Neutrophil (primary cell): ENCODE results near the gene SPTBN1.

Source experiments
- H3K27ac ChIP-seq: fragments of 200-600 bp; sonication (generic); 2 replicates; pipeline ENCODE4 v1.5.1; 2016; ENCODE audit warnings: mild to moderate bottlenecking, moderate library complexity
- H3K27me3 ChIP-seq: fragments of 200-600 bp; sonication (generic); 2 replicates; pipeline ENCODE4 v1.6.0; 2016; ENCODE audit warnings: mild to moderate bottlenecking
- H3K36me3 ChIP-seq: fragments of 200-600 bp; sonication (generic); 2 replicates; pipeline ENCODE4 v1.5.1; 2017
- H3K4me1 ChIP-seq, 2 experiments: fragments of 200-600 bp in 1 of 2; sonication (generic) in 1 of 2; 1 replicate in 1 of 2; 2 replicates in 1 of 2; pipeline versions ENCODE4 v1.5.1 to v1.6.1; 2013 to 2016; ENCODE audit warnings: low read depth in 1 of 2, low read length in 1 of 2, mild to moderate bottlenecking in 1 of 2, moderate library complexity in 1 of 2; ENCODE audit not compliant: control insufficient read depth in 1 of 2, insufficient read depth in 1 of 2
- H3K4me3 ChIP-seq, 2 experiments: fragments of 200-600 bp in 1 of 2; sonication (generic) in 1 of 2; 1 replicate in 1 of 2; 2 replicates in 1 of 2; pipeline ENCODE4 v1.5.1; 2013 to 2016; ENCODE audit warnings: low read depth in 1 of 2, low read length in 1 of 2, mild to moderate bottlenecking in 1 of 2, moderate library complexity in 1 of 2
- H3K9me3 ChIP-seq: fragments of 200-600 bp; sonication (generic); 2 replicates; pipeline ENCODE4 v1.5.1; 2016
- CTCF ChIP-seq: fragments of 200-600 bp; sonication (generic); IDR thresholded peaks from 2 replicates; pipeline ENCODE4 v1.5.1; 2016; ENCODE audit warnings: antibody characterized with exemption

Gene SPTBN1

GRCh38 chr2:54559006-54559445 is 102.9 kb downstream of the SPTBN1 start:
- TF ChIP-seq CTCF = no peak
- H3K4me3 ChIP-seq = peak overlapping the region; percentile 74 to 76
- no peaks in the 10 kb centered on the region for H3K36me3 ChIP-seq
- no peaks in the 10 kb centered on the region for H3K9me3 ChIP-seq
- H3K4me1 ChIP-seq = peaks cover 38 to 41% of the 10 kb centered on the region in 2 experiments
- peak overlapping the region; percentile 87 for H3K27ac ChIP-seq
- no peaks in the 10 kb centered on the region for H3K27me3 ChIP-seq

- Histone ChIP-seq H3K27ac (peak overlapping the region; percentile 87), H3K4me1 (peaks cover 38 to 47% of the 10 kb centered on the region in 2 experiments)
- TF ChIP-seq CTCF = no peak
Measured at GRCh38 chr2:54559593-54560145, 103.5 kb downstream of the SPTBN1 start.

GRCh38 chr2:54560146-54560881 is 104.2 kb downstream of the SPTBN1 start:
- Histone ChIP-seq H3K36me3 (no peaks in the 10 kb centered on the region), H3K4me1 (peaks cover 38 to 47% of the 10 kb centered on the region in 2 experiments), H3K27ac (peak overlapping the region; percentile 87), H3K9me3 (no peaks in the 10 kb centered on the region), H3K4me3 (peak overlapping the region; percentile 74 to 76), H3K27me3 (no peaks in the 10 kb centered on the region)
- TF ChIP-seq CTCF = no peak

More at GRCh38 chr2:54559593-54560145, 103.5 kb downstream of the SPTBN1 start:
- Histone ChIP-seq H3K9me3 (no peaks in the 10 kb centered on the region), H3K4me3 (peak overlapping the region; percentile 74 to 76), H3K36me3 (no peaks in the 10 kb centered on the region), H3K27me3 (no peaks in the 10 kb centered on the region)

GRCh38 chr2:54561010-54561409 is 104.9 kb downstream of the SPTBN1 start:
- Histone ChIP-seq H3K36me3 (no peaks in the 10 kb centered on the region), H3K27ac (peak overlapping the region; percentile 87), H3K4me3 (peak overlapping the region; percentile 74 to 76), H3K9me3 (no peaks in the 10 kb centered on the region), H3K4me1 (peaks cover 38 to 47% of the 10 kb centered on the region in 2 experiments), H3K27me3 (no peaks in the 10 kb centered on the region)
- no peak for TF ChIP-seq CTCF

GRCh38 chr2:54564439-54564838 is 108.3 kb downstream of the SPTBN1 start:
- no peak for TF ChIP-seq CTCF
- H3K9me3 ChIP-seq = no peaks in the 10 kb centered on the region
- H3K27me3 ChIP-seq = no peaks in the 10 kb centered on the region
- no peaks in the 10 kb centered on the region for H3K36me3 ChIP-seq
- no peak overlapping the region for H3K27ac ChIP-seq
- H3K4me1 ChIP-seq = peaks cover 62 to 63% of the 10 kb centered on the region in 2 experiments
- no peak overlapping the region for H3K4me3 ChIP-seq
